HS-27A (cell line): ENCODE measurements around the gene FOXP1.

Source experiments
- DNase-seq: peaks from one replicate; pipeline ENCODE4 v3.0.0-alpha.2; 2012; ENCODE audit warnings: low read depth, missing footprints

FOXP1 gene

GRCh38 chr3:70972855-70973254, 610.7 kb downstream of the FOXP1 start:
- no peak for DNase-seq

GRCh38 chr3:70970952-70971351, 612.6 kb downstream of the FOXP1 start:
- no peak for DNase-seq

DNA sequence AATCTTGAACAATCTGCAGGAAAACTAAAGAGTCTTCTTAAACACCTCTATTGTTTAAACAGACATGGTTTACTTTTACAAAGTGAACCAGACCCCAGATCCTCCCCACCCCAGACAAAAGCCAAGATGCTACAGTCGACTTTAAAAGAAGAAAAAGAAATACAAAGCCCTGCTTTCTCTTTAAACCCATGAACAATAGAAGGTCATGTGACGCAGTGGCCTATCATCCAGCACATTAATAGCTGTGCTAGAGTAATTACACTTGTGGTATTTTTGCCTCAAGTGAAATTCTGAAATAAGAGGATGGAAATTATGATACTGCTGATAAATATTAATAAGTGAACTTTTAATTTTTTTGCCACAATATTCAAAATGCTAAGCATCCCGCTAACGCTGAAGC, 613.4 kb downstream of the FOXP1 start:
- no peak for DNase-seq

GRCh38 chr3:70963431-70964275, 619.9 kb downstream of the FOXP1 start:
- no peak for DNase-seq

DNA sequence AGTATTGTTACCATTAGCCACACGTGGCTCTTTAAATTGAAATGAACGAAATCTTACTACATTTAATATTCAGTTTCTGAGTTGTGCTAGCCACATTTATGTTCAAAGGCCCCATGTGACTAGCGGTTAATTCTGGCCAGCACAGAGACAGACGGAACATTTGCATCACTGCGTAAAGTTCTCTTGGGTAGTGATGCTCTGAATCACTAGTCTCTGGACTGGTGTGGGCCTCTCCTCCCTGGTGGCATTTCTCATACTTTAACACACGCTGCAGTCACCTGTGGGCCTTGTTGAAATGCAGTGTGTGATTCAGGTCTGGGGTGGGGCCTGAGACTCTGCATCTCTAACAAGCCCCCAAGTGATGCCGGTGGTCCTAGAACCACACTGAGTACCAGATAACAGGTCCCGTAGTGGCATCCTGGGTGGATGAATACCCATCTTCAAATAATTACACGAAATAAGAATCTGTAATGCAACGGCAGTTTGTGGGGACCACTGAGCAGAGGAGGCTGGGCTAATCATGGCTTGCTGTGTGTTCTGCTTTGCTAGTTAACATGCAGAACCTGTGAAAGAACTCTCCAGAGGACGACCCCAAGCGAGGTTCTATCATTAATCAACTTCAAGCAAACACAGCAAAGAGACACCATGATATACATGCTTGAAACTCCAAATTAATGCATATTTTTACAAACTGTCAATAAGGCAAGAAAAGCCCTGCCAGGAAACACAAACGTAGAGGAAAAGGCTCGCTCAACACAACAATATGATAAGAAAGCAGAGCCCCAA, 623.8 kb downstream of the FOXP1 start:
- DNase-seq: no peak

DNA sequence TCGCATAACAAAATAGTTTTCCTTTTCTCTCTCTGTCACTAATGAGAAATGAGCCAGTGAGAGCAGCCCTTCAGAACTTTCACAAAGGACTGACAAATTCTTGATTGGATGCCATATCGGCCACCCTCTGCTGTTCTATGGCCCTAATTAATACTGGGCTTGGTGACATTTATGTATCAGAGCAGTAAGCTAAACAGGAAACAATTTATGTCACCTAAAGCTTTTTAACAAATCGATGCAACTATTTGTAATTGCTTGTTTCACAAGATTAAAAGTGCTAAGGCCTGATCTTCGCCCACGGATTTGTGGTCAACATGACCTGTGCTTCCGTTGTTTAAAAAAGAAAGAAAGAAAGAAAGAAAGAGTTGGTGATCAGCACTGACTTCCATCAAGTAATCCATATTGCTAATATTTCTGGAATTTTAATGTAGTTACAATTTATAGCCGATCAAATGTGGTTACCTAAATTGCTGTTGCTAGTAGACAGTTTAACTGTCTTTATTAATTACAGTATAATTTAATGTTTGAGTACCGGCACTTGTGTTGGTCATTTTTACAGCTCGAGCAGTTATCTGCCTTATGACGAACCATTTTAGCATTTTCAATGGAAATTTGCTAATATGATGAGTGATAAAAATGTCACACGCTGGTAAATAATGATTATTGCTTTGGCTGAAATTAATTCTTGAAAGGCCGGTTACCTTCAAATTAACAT, 631.3 kb downstream of the FOXP1 start:
- no peak for DNase-seq

- no peak for DNase-seq
Observed at GRCh38 chr3:70951316-70951715, 632.2 kb downstream of the FOXP1 start.

GRCh38 chr3:70947579-70947978, 635.9 kb downstream of the FOXP1 start:
- DNase-seq: no peak

- no peak for DNase-seq
Observed at GRCh38 chr3:70943886-70944285, 639.6 kb downstream of the FOXP1 start.

DNA sequence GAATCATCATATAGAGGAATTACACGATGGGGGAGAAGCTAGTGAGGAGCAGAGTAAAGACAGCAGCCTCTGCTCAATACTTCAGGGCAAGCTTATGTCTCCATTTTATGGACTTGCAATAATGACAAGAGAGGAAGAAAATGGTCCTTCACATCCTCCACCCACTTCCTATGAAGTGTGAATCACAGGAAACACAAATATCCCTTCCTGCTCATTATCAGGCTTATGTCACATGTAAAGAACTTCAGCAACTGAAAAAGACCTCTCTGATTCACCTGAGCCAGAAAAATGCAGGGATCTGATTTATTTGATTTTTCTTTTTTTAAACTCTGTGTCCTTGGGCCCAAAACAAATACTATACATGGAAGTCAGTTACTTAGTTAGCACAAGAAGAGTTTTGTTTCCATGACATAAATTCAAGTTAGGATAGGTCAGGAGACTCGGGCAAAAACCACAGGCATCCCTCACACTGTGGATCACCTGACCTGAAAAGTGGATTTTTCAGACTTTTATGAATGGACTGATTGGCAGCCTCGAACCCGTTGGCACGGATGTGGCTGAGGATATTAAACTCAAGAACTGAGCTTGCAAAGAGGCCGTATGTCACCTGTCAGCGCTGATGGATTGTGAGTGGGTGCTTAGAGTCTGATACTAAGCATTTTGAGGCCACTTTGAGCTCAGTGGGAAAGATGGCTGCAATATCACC, 650.3 kb downstream of the FOXP1 start:
- DNase-seq: no peak

- DNase-seq: no peak
Observed at GRCh38 chr3:70930066-70930465, 653.5 kb downstream of the FOXP1 start.

GRCh38 chr3:70927239-70927638, 656.3 kb downstream of the FOXP1 start:
- no peak for DNase-seq

GRCh38 chr3:70926835-70927234, 656.7 kb downstream of the FOXP1 start:
- DNase-seq: no peak

- no peak for DNase-seq
Observed at GRCh38 chr3:70919661-70920060, 663.9 kb downstream of the FOXP1 start.

- DNase-seq: no peak
Observed at GRCh38 chr3:70919091-70919490, 664.4 kb downstream of the FOXP1 start.

- DNase-seq: no peak
Observed at GRCh38 chr3:70916375-70917055, 667.0 kb downstream of the FOXP1 start.

DNA sequence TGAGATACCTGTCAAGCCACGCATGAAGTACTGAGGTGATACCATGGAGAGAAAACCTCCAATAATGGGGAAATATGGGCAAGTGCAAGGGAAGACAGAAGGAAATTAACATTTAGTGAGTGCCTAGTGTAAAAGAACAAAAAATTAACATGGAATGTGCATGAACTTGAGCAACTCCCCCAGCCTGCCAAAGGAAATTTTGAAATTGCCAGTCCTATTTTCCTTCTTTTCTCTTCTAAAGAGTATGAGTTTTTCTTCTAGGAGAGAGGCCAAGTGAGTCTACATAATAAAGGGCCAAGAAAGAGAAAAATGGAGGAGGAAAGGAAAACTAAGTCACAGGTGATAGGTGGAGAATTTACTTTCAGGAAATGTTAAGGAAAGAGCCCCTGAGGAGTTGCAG, 668.7 kb downstream of the FOXP1 start:
- no peak for DNase-seq

GRCh38 chr3:70911719-70912118, 671.8 kb downstream of the FOXP1 start:
- no peak for DNase-seq

DNA sequence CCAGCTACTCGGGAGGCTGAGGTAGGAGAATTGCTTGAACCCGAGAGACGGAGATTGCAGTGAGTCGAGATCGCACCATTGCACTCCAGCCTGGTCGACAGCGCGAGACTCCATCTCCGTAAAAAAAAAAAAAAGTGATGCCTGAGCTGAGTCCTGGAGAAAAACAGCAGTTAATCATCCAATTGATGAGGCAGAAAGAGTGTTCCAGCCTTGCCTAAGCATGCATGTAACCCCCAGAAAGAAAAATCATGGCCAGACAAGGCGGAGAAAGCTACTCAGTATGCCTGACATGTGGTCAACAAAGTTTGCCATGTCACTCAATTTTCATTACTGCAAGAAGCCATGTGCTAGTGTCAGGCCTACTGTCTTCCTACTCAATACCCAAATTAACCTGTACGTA, 678.0 kb downstream of the FOXP1 start:
- no peak for DNase-seq
